Bronchial epithelial cell (primary cell): Measurements from ENCODE around the gene CELF4. TPM values are rescaled to one million over a fixed set of nuclear protein-coding genes. Genes with fewer than 3 reads are reported as not detected.

Experiments used
- DNase-seq: peaks from one replicate; pipeline ENCODE4 v3.0.0-alpha.2; 2010; ENCODE audit warnings: low read depth
- FAIRE-seq: peaks from 2 replicates; lab custom pipeline; 2011; peaks lifted over from hg19 to GRCh38; lab: Jason Lieb, UNC
- H3K27me3 ChIP-seq: 2 replicates; pipeline ENCODE4 v1.5.1; 2011; ENCODE audit warnings: low read length; ENCODE audit not compliant: control insufficient read depth, insufficient read depth
- H3K36me3 ChIP-seq: 2 replicates; pipeline ENCODE4 v1.5.1; 2011; ENCODE audit warnings: low read length; ENCODE audit not compliant: control insufficient read depth, insufficient read depth
- H3K4me3 ChIP-seq: 2 replicates; pipeline ENCODE4 v1.5.1; 2011; ENCODE audit warnings: mild to moderate bottlenecking, low read depth, low read length, control low read depth
- CTCF ChIP-seq: IDR thresholded peaks from 2 replicates; pipeline ENCODE4 v1.5.1; 2011; ENCODE audit warnings: mild to moderate bottlenecking, moderate library complexity, low read length, control low read depth, inconsistent platforms; ENCODE audit not compliant: insufficient read depth, severe bottlenecking
- total RNA-seq: library from RNA; depleted of rRNA; stranded (reverse); fragments of >200 nt; gene quantifications from 2 replicates; pipeline ENCODE4 v1.2.1, GENCODE V29; 2014

Gene CELF4
- total RNA-seq, 1 donor from 2014 or later: not detected

DNA sequence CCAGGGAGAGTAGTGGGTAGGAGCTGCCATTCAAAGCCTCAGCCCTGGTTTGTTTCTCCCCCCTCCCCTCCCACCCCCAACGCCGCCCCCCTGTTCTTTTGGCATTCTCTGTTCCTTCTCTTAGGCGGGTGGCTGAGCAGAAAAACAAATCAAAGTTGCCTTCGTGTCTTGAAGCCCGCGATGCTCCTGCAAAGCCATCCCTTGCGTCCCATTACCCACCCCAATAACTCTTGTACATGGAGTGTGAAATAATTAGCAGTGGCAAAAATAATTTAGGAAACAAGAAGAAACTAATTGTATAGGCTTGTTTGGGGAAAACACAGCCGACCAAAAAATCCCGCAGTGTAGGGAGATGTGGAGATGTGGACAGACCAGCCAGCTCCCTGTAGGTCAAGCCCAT, 59.6 kb downstream of the CELF4 start:
- no peaks in the 10 kb centered on the region for H3K27me3 ChIP-seq
- H3K36me3 ChIP-seq: no peaks in the 10 kb centered on the region
- no peak for TF ChIP-seq CTCF
- no peak overlapping the region for H3K4me3 ChIP-seq
- DNase-seq (no peak), FAIRE-seq (no peak)

DNA sequence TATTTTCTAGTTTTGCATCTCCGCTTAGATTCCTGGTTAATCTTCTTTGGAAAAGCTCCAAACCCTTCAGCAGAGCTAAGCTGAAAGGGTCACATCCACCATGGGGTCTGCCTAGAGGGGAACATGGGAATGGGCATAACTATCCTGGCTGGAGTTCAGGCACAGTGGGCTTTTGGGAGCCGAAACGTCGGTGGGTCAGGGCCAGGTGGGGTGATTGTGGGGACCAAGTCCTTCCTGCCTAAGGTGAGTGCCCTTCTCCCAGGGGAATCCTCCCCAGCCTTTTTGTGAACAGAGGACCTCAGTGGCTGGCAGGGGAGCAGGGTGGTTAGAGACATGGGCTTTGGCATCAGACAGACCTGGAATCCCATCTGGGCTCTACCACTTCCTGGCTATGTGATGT, 60.3 kb downstream of the CELF4 start:
- DNase-seq: no peak
- FAIRE-seq: no peak
- Histone ChIP-seq H3K4me3 (no peak overlapping the region), H3K36me3 (no peaks in the 10 kb centered on the region), H3K27me3 (no peaks in the 10 kb centered on the region)
- TF ChIP-seq CTCF: no peak

DNA sequence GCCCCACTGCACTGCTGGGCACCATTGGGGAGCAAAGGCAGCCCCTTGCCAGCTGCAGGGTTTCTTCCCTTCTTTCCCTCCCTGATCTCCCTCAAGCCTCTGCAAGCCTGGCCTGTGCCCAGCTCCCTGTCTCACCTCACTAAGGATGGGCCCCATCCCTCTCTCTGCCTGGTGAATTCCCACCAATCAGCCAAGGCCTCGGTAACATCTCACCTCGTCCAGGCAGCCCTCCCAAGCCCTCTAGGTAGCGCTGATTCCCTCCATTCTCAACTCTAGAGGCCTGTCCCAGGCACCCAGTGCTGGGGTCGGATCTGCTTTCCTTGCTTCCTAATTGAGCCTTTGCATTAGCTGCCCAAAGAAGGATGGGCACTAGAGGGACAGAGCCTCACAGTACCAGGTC, 63.0 kb downstream of the CELF4 start:
- no peak for FAIRE-seq
- H3K27me3 ChIP-seq: no peaks in the 10 kb centered on the region

GRCh38 chr18:37502036-37502435, 63.6 kb downstream of the CELF4 start:
- no peak for TF ChIP-seq CTCF
- FAIRE-seq: no peak
- Histone ChIP-seq H3K36me3 (no peaks in the 10 kb centered on the region), H3K4me3 (no peak overlapping the region), H3K27me3 (no peaks in the 10 kb centered on the region)
- no peak for DNase-seq

More for the DNA sequence above, 63.0 kb downstream of the CELF4 start:
- no peak for DNase-seq
- no peak for TF ChIP-seq CTCF
- H3K4me3 ChIP-seq: no peak overlapping the region
- no peaks in the 10 kb centered on the region for H3K36me3 ChIP-seq

DNA sequence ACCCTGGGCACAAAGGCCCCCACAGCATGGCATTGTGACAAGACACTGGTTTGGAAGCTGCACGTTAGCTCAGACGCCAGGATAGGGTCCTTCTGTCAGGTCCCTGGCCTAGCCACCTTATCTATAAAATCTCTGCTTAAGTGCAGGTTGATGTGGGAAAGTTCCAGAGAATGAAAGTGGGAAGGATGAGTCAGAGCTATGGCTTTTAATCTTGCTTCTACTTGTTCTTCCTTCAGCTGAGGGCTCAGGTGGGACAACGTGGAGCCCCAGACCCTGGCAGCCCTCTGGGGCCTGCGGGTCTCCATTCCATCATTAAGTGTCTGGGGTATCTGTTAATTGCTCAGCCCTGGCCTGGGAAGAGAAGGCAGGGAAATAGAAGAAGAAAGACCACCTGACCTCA, 64.5 kb downstream of the CELF4 start:
- DNase-seq (peak; percentile 46), FAIRE-seq (no peak)
- no peaks in the 10 kb centered on the region for H3K27me3 ChIP-seq
- H3K36me3 ChIP-seq: no peaks in the 10 kb centered on the region
- H3K4me3 ChIP-seq: no peak overlapping the region
- TF ChIP-seq CTCF: no peak

DNA sequence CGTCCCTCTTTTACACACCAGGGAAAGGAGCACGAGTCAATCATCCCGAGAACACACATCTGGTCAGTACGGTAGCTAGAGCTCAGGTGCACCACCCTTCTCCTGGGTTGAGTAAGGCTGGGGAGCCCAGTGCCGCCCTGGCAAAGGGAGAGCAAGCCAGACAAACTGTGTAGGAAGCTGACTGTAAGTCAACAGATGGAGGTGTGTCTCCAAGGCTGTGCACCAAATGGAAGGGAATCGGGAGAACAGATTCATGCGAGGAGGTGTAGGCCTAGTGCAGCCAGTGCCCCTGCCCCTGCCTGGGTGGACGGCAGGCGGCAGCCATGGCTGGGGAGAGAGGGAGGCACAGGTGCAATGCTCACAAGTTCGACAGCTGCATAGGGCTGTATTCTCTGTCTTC, 65.7 kb downstream of the CELF4 start:
- H3K27me3 ChIP-seq: no peaks in the 10 kb centered on the region
- DNase-seq: no peak
- peak; percentile 72 for FAIRE-seq
- no peak for TF ChIP-seq CTCF
- no peaks in the 10 kb centered on the region for H3K36me3 ChIP-seq
- H3K4me3 ChIP-seq: no peak overlapping the region
